ENCODE measurements around the gene USH2A. TPM values are rescaled to one million over a fixed set of nuclear protein-coding genes. Genes with fewer than 3 reads are reported as not detected.

Gene USH2A
- total RNA-seq, 1 experiment from 2014 or later = not detected

DNA sequence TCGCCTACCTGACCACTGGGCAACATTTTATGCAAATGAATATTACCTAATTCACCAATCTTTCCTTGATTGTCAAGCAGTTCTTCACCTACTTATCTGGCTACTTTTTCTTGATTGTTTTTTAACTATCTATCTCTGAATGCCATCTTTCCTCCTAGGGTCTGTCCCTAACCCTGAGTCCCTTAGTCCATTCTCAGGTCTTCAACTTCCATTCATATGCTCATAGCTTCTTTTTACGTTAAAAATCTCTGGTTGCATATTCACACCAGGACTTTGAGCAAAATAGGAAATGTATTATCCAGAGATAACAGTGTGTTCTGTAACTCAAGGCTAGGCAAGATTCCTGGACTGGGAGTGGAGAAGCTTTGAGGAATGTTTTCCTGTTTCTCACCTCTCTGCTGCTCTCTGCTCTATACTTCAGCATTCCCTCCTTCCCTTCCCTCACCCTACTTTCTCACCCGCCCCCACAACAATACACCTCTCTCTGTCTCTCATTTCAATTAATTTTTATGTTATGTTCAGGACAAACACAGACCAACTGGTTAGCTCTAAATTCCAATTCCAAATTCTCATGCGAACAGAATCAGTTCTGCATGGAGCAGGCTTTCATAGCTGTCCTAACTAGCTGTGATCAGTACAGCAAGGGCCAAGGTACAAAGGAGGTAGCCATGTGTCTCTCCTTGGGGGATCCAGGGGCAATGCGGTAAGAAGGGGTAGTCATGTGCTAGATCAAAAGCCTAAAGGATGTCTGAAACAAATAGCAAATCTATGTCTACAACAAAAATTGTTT lies 278.4 kb downstream of the USH2A start:
- Histone ChIP-seq H3K36me3 (ENCODE audit: control insufficient read depth in 1 of 2, insufficient read depth in 2 of 2, low read length in 2 of 2) (no peaks in the 10 kb centered on the region), H3K9me3 (ENCODE audit: control insufficient read depth in 1 of 2, insufficient read depth in 1 of 2, low read depth in 1 of 2, low read length in 2 of 2) (no peaks in the 10 kb centered on the region), H2AFZ (ENCODE audit: low read depth, low read length, poor library complexity, severe bottlenecking) (no peak overlapping the region), H3K27ac (ENCODE audit: low read depth, low read length) (no peak overlapping the region), H4K20me1 (ENCODE audit: insufficient read depth) (no peaks in the 10 kb centered on the region), H3K79me2 (ENCODE audit: insufficient read depth, low read length) (no peaks in the 10 kb centered on the region), H3K4me2 (ENCODE audit: low read length) (no peak overlapping the region), H3K4me1 (ENCODE audit: control insufficient read depth in 1 of 2, insufficient read depth in 2 of 2, low read length in 2 of 2) (no peaks in the 10 kb centered on the region), H3K9me2 (ENCODE audit: insufficient read depth) (no peaks in the 10 kb centered on the region), H3K4me3 (replicated peaks in 1 of 2; ENCODE audit: low read depth in 1 of 2, low read length in 2 of 2) (no peak overlapping the region), H3K9ac (ENCODE audit: low read length) (no peak overlapping the region), H3K27me3 (ENCODE audit: insufficient read depth, low read length) (no peaks in the 10 kb centered on the region)
- CTCF ChIA-PET = no interaction called here
- TF ChIP-seq JUND (IDR thresholded peaks at IDR 0.05) = no peak
- TF ChIP-seq POLR2A (IDR thresholded peaks at IDR 0.05; ENCODE audit: borderline replicate concordance, extremely low read depth, insufficient read depth, insufficient read length) = no peak
- no peak for TF ChIP-seq RAD21 (IDR thresholded peaks at IDR 0.05; ENCODE audit: low read depth)
- TF ChIP-seq, protein P1, sequence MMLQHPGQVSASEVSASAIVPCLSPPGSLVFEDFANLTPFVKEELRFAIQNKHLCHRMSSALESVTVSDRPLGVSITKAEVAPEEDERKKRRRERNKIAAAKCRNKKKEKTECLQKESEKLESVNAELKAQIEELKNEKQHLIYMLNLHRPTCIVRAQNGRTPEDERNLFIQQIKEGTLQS (IDR thresholded peaks at IDR 0.05) = no peak
- no peak for TF ChIP-seq CEBPB (IDR thresholded peaks at IDR 0.05; ENCODE audit: low read depth)
- TF ChIP-seq, protein P2, sequence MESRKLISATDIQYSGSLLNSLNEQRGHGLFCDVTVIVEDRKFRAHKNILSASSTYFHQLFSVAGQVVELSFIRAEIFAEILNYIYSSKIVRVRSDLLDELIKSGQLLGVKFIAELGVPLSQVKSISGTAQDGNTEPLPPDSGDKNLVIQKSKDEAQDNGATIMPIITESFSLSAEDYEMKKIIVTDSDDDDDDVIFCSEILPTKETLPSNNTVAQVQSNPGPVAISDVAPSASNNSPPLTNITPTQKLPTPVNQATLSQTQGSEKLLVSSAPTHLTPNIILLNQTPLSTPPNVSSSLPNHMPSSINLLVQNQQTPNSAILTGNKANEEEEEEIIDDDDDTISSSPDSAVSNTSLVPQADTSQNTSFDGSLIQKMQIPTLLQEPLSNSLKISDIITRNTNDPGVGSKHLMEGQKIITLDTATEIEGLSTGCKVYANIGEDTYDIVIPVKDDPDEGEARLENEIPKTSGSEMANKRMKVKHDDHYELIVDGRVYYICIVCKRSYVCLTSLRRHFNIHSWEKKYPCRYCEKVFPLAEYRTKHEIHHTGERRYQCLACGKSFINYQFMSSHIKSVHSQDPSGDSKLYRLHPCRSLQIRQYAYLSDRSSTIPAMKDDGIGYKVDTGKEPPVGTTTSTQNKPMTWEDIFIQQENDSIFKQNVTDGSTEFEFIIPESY (IDR thresholded peaks at IDR 0.05; ENCODE audit: extremely low read depth, insufficient replicate concordance, low read length) = no peak
- TF ChIP-seq, protein P3, sequence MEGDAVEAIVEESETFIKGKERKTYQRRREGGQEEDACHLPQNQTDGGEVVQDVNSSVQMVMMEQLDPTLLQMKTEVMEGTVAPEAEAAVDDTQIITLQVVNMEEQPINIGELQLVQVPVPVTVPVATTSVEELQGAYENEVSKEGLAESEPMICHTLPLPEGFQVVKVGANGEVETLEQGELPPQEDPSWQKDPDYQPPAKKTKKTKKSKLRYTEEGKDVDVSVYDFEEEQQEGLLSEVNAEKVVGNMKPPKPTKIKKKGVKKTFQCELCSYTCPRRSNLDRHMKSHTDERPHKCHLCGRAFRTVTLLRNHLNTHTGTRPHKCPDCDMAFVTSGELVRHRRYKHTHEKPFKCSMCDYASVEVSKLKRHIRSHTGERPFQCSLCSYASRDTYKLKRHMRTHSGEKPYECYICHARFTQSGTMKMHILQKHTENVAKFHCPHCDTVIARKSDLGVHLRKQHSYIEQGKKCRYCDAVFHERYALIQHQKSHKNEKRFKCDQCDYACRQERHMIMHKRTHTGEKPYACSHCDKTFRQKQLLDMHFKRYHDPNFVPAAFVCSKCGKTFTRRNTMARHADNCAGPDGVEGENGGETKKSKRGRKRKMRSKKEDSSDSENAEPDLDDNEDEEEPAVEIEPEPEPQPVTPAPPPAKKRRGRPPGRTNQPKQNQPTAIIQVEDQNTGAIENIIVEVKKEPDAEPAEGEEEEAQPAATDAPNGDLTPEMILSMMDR (IDR thresholded peaks at IDR 0.05 in 2 of 3, conservative IDR thresholded peaks at IDR 0.05 in 1 of 3; ENCODE audit: borderline replicate concordance in 1 of 3, insufficient read depth in 1 of 3, low read depth in 2 of 3, low read length in 2 of 3) = no peak
- no peak for TF ChIP-seq CBX3 (IDR thresholded peaks at IDR 0.05; ENCODE audit: low read depth)
- TF ChIP-seq ELF1 (IDR thresholded peaks at IDR 0.05; ENCODE audit: borderline replicate concordance, low read depth) = no peak
- no peak for TF ChIP-seq SIN3A (IDR thresholded peaks at IDR 0.05; ENCODE audit: low read depth)
- TF ChIP-seq FOSL1 (IDR thresholded peaks at IDR 0.05; ENCODE audit: low read depth) = no peak
- DNase-seq (ENCODE audit: low read depth, low spot score) (no peak), ATAC-seq (no peak)
- intact Hi-C loops (cut with micrococcal nuclease) = no loop called here
- no TSS peak for BruUV-seq (replicated peaks)
- POLR2A ChIA-PET = no interaction called here
- RAD21 ChIA-PET (ENCODE audit: low non-redundant PET in 1 of 2, low total read pairs in 2 of 2, uncharacterized antibody in 2 of 2, unreplicated experiment in 2 of 2) = no interaction called here

Measured in HCT116 (cell line).